Measurements from ENCODE around the gene BTAF1.

Gene BTAF1

GRCh38 chr10:91923371-91924211, at the start of gene BTAF1:
Gene BTAF1, plus strand, starts transcription at chr10:91923770. Its CDS starts 307 bp downstream, at chr10:91924077.
- TF ChIP-seq CTCF (conservative IDR thresholded peaks at IDR 0.05; ENCODE audit: low read depth) = no peak
- H3K27ac ChIP-seq = peak within 1 kb of the TSS; percentile 83
- DNase-seq (ENCODE audit: low spot score) = peak; percentile 86
- ChIA-PET POLR2A (ENCODE audit: low non-redundant PET) (interaction anchor here (0.5 to 1.0 kb wide), 5 partner anchors 12 to 288 kb away, joined by 3 to 5 read pairs (median 3); partner anchors contain the start of gene TNKS2), CTCF (interaction anchor here (1.0 kb wide), 1 partner anchor 11 kb away, joined by 4 read pairs; no protein-coding TSS in a partner anchor)

- DNase-seq (ENCODE audit: low spot score) = no peak
- ChIA-PET CTCF (no interaction called here), POLR2A (ENCODE audit: low non-redundant PET) (no interaction called here)
- TF ChIP-seq CTCF (conservative IDR thresholded peaks at IDR 0.05; ENCODE audit: low read depth) = no peak
- no peak overlapping the region for H3K27ac ChIP-seq
Observed at GRCh38 chr10:91875156-91875555, 48.4 kb upstream of the BTAF1 start.

GRCh38 chr10:91875779-91876178, 47.8 kb upstream of the BTAF1 start:
- CTCF ChIA-PET = no interaction called here
- no peak for DNase-seq (ENCODE audit: low spot score)
- POLR2A ChIA-PET (ENCODE audit: low non-redundant PET) = no interaction called here
- H3K27ac ChIP-seq = no peak overlapping the region
- TF ChIP-seq CTCF (conservative IDR thresholded peaks at IDR 0.05; ENCODE audit: low read depth) = no peak

- POLR2A ChIA-PET (ENCODE audit: low non-redundant PET) = no interaction called here
- DNase-seq (ENCODE audit: low spot score) = no peak
Observed at GRCh38 chr10:91879515-91880170, 43.9 kb upstream of the BTAF1 start.

GRCh38 chr10:91880310-91880709, 43.3 kb upstream of the BTAF1 start:
- DNase-seq (ENCODE audit: low spot score) = peak; percentile 84
- POLR2A ChIA-PET (ENCODE audit: low non-redundant PET) = no interaction called here
- no peak for TF ChIP-seq CTCF (conservative IDR thresholded peaks at IDR 0.05; ENCODE audit: low read depth)
- CTCF ChIA-PET = interaction anchor here (0.6 to 0.7 kb wide), 3 partner anchors 28 to 490 kb away, joined by 3 to 6 read pairs (median 3); no protein-coding TSS in a partner anchor
- no peak overlapping the region for H3K27ac ChIP-seq

More at GRCh38 chr10:91879515-91880170, 43.9 kb upstream of the BTAF1 start:
- no peak for TF ChIP-seq CTCF (conservative IDR thresholded peaks at IDR 0.05; ENCODE audit: low read depth)
- no peak overlapping the region for H3K27ac ChIP-seq
- CTCF ChIA-PET = interaction anchor here (0.6 to 0.7 kb wide), 4 partner anchors 28 to 489 kb away, joined by 3 to 6 read pairs (median 3); no protein-coding TSS in a partner anchor

GRCh38 chr10:91883549-91884444, 39.8 kb upstream of the BTAF1 start:
- DNase-seq (ENCODE audit: low spot score) = no peak
- POLR2A ChIA-PET (ENCODE audit: low non-redundant PET) = no interaction called here

More at GRCh38 chr10:91883549-91884444, 39.8 kb upstream of the BTAF1 start:
- CTCF ChIA-PET = no interaction called here
- H3K27ac ChIP-seq = no peak overlapping the region
- TF ChIP-seq CTCF (conservative IDR thresholded peaks at IDR 0.05; ENCODE audit: low read depth) = no peak
